Esophagus (tissue), 2 donors: ENCODE data around the gene CAP2. TPM values are rescaled to one million over a fixed set of nuclear protein-coding genes. Genes with fewer than 3 reads are reported as not detected.
"Not testable (repeated sequence)": the region's sequence is repeated elsewhere in the genome, so short reads cannot be mapped to it uniquely, and the experiment has no call there.

Source experiments
- H3K27ac ChIP-seq, 2 donors: one replicate each; pipeline ENCODE4 v1.5.1; 2013; ENCODE audit warnings: low read depth in 2 of 2, mild to moderate bottlenecking in 2 of 2, inconsistent platforms in 1 of 2, low read length in 1 of 2, moderate library complexity in 1 of 2
- H3K27me3 ChIP-seq, 2 donors: one replicate each; pipeline ENCODE4 v1.6.1; 2013; ENCODE audit warnings: low read length in 2 of 2, control low read depth in 1 of 2, mild to moderate bottlenecking in 1 of 2; ENCODE audit not compliant: insufficient read depth in 2 of 2, control insufficient read depth in 1 of 2
- H3K36me3 ChIP-seq, 2 donors: one replicate each; pipeline ENCODE4 v1.6.1; 2013; ENCODE audit warnings: low read length in 1 of 2; ENCODE audit not compliant: control insufficient read depth in 2 of 2, insufficient read depth in 2 of 2
- H3K4me1 ChIP-seq, 2 donors: one replicate each; pipeline ENCODE4 v1.6.1; 2013; ENCODE audit warnings: low read length in 1 of 2; ENCODE audit not compliant: control insufficient read depth in 2 of 2, insufficient read depth in 2 of 2
- H3K4me3 ChIP-seq, 2 donors: one replicate each; pipeline ENCODE4 v1.5.1; 2013; ENCODE audit warnings: low read length in 2 of 2, mild to moderate bottlenecking in 2 of 2, low read depth in 1 of 2, moderate library complexity in 1 of 2
- H3K9me3 ChIP-seq, 2 donors: one replicate each; pipeline ENCODE4 v1.6.1; 2013; ENCODE audit warnings: mild to moderate bottlenecking in 2 of 2, low read depth in 1 of 2, low read length in 1 of 2, moderate library complexity in 1 of 2; ENCODE audit not compliant: control insufficient read depth in 2 of 2, insufficient read depth in 1 of 2
- WGBS, 2 donors: extraction: QIAGEN DNeasy Blood & Tissue Kit; methylation state at CpG; one replicate each; pipeline ENCODE4 v1.1.7; 2013; 5-methylcytosine and 5-hydroxymethylcytosine counted together
- polyA plus RNA-seq, 2 donors: library from polyadenylated mRNA; stranded (reverse); fragments of 200-250 nt; gene quantifications; one replicate each; pipeline ENCODE4 v1.2.3, GENCODE V29; 2013
- donor health status: healthy with polysubstance abuse.
- donor health status: Bipolar disorder and iron deficiency.

Gene CAP2
- polyA plus RNA-seq, 2 donors: 4.8 to 5.7 TPM

- 87 to 95% methylated on average over 3 of the region's 3 CpGs for WGBS, 2 donors
- H3K36me3 ChIP-seq: no peaks in the 10 kb centered on the region
- no peak overlapping the region for H3K4me3 ChIP-seq
- no peak overlapping the region for H3K27ac ChIP-seq
- H3K27me3 ChIP-seq: no peaks in the 10 kb centered on the region
- peaks cover 0 to 3% of the 10 kb centered on the region in 2 donors for H3K9me3 ChIP-seq
- no peaks in the 10 kb centered on the region for H3K4me1 ChIP-seq
Measured at GRCh38 chr6:17562636-17563035, 169.2 kb downstream of the CAP2 start.

- Histone ChIP-seq H3K4me3 (no peak overlapping the region), H3K9me3 (peaks cover 0 to 3% of the 10 kb centered on the region in 2 donors), H3K27me3 (no peaks in the 10 kb centered on the region), H3K36me3 (no peaks in the 10 kb centered on the region), H3K27ac (no peak overlapping the region), H3K4me1 (no peaks in the 10 kb centered on the region)
- 87 to 90% methylated on average over 3 of the region's 3 CpGs for WGBS, 2 donors
Measured at GRCh38 chr6:17565399-17565798, 172.0 kb downstream of the CAP2 start.

DNA sequence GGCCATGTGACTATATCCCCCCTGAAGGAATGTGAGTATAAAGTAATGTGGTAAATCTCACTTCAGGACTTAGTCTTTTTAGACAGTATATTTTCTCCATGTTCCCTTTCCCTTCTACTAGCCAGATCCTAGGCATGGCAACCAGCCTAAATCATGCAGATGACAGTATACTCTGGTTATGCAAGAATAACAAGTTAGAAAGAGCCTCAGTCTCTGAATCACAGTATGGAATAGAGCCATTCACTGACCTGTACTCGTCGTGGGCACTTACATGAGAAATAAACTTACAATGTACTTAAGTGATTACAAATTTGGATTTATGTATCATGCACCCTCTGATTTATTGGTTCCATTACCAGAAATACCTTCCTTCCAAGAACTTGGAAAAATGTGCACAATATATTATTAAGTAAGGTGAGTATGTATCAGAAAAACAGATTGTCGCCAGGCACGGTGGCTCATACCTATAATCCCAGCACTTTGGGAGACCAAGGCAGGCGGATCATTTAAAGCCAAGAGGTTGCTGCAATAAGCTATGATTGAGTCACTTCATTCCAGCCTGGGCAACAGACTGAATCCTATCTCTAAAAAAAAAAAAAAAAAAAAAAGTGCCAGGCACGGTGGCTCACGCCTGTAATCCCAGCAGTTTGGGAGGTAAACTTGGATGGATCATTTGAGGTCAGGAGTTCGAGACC lies 181.6 kb downstream of the CAP2 start:
- H3K4me1 ChIP-seq: no peaks in the 10 kb centered on the region
- H3K27ac ChIP-seq: peak overlapping the region; percentile 55
- peaks cover 0 to 3% of the 10 kb centered on the region in 2 donors for H3K9me3 ChIP-seq
- no peak overlapping the region for H3K4me3 ChIP-seq
- no peaks in the 10 kb centered on the region for H3K36me3 ChIP-seq
- no peaks in the 10 kb centered on the region for H3K27me3 ChIP-seq
- 59 to 70% methylated on average over 8 of the region's 8 CpGs for WGBS, 2 donors

- H3K4me3 ChIP-seq: no peak overlapping the region
- peaks cover 0 to 3% of the 10 kb centered on the region in 2 donors for H3K4me1 ChIP-seq
- no peaks in the 10 kb centered on the region for H3K36me3 ChIP-seq
- no peaks in the 10 kb centered on the region for H3K27me3 ChIP-seq
- WGBS, 2 donors: 91 to 100% methylated on average over 1 of the region's 1 CpG
- H3K9me3 ChIP-seq: peaks cover 0 to 3% of the 10 kb centered on the region in 2 donors
- no peak overlapping the region for H3K27ac ChIP-seq
Measured at GRCh38 chr6:17577059-17577458, 183.7 kb downstream of the CAP2 start.

- Histone ChIP-seq H3K27ac (peak overlapping the region; percentile 8 to 49), H3K4me1 (peaks cover 0 to 3% of the 10 kb centered on the region in 2 donors), H3K4me3 (peak overlapping the region; percentile 51 to 59), H3K27me3 (no peaks in the 10 kb centered on the region), H3K9me3 (peaks cover 0 to 3% of the 10 kb centered on the region in 2 donors), H3K36me3 (no peaks in the 10 kb centered on the region)
- WGBS, 2 donors: 14 to 18% methylated on average over 53 of the region's 53 CpGs
Measured at GRCh38 chr6:17580518-17581048, 187.2 kb downstream of the CAP2 start.

DNA sequence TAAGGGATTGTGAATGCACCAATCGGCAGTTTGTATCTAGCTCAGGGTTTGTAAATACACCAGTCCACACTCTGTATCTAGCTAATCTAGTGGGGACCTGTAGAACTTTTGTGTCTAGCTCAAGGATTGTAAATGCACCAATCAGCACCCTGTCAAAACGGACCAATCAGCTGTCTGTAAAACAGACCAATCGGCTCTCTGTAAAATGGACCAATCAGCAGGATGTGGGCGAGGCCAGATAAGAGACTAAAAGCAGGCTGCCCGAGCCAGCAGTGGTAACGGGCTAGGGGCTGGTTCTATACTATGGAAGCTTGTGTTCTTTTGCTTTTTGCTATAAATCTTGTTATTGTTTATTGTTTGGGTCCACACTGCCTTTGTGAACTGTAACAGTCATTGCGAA lies 187.9 kb downstream of the CAP2 start:
- 93% methylated on average over 7 of the region's 7 CpGs for WGBS, 2 donors
- not testable (repeated sequence) for H3K4me3 ChIP-seq, H3K4me1 ChIP-seq, H3K27me3 ChIP-seq, H3K9me3 ChIP-seq, H3K27ac ChIP-seq, H3K36me3 ChIP-seq

DNA sequence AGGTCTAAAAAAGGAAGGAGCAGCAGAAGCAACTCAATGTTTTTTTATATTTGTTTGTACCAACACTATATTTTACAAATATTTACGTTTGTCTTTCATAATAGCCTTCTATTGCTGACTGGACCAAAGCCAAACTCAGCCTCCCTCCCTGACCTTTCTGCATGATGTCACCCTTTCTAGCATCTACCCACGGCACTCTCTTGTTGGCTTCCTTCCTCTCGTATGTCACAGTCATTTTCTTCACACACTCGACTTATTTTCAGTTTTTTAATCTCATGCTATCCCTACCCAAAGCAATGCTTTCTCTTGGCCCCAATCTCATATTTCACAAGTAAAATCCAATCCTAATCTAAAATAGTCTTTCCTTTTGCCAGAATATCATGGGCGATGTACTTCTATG lies 190.4 kb downstream of the CAP2 start:
- 16 to 17% methylated on average over 5 of the region's 5 CpGs for WGBS, 2 donors

DNA sequence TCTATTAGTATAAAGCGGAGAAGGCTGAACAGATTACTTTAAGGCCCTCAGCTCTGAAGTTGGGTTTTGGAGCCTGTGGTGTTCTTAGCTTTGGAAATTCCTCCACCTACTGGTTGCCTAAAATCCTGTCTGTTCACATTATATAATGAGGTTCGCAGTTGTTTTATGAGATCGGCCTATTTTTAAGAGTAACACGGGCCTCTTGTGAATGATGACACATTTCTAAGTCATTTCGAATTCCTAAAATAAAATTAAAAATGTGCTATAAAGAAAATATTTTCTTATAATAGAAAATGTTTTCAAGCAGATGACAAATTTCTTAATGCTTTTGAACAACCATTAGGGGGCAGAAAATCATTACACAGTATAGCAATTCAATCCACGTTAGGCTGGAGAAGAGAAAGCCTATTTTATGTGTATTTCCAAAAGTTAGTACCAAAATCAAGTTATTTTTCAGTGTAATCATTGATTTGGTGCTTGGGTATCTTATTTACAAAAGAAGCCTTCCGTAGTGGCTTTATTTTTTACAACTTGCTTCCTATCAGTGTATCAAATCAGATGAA lies 190.9 kb downstream of the CAP2 start:
- no peaks in the 10 kb centered on the region for H3K36me3 ChIP-seq
- no peaks in the 10 kb centered on the region for H3K27me3 ChIP-seq
- 8% methylated on average over 7 of the region's 7 CpGs for WGBS, 2 donors
- peaks cover 0 to 3% of the 10 kb centered on the region in 2 donors for H3K4me1 ChIP-seq
- H3K4me3 ChIP-seq: no peak overlapping the region
- no peaks in the 10 kb centered on the region for H3K9me3 ChIP-seq
- H3K27ac ChIP-seq: no peak overlapping the region

More for the DNA sequence above, 190.4 kb downstream of the CAP2 start:
- Histone ChIP-seq H3K27ac (peak overlapping the region in 1 of 2 donors; percentile 63), H3K4me3 (no peak overlapping the region), H3K9me3 (no peaks in the 10 kb centered on the region), H3K27me3 (no peaks in the 10 kb centered on the region), H3K4me1 (peaks cover 0 to 3% of the 10 kb centered on the region in 2 donors), H3K36me3 (no peaks in the 10 kb centered on the region)

GRCh38 chr6:17585766-17586490 lies 192.5 kb downstream of the CAP2 start:
- Histone ChIP-seq H3K36me3 (no peaks in the 10 kb centered on the region), H3K4me1 (no peaks in the 10 kb centered on the region), H3K27me3 (no peaks in the 10 kb centered on the region), H3K27ac (no peak overlapping the region), H3K4me3 (no peak overlapping the region), H3K9me3 (no peaks in the 10 kb centered on the region)
- WGBS, 2 donors: 73 to 79% methylated on average over 7 of the region's 7 CpGs
